ENCODE measurements around the gene KIAA1671.

DNA sequence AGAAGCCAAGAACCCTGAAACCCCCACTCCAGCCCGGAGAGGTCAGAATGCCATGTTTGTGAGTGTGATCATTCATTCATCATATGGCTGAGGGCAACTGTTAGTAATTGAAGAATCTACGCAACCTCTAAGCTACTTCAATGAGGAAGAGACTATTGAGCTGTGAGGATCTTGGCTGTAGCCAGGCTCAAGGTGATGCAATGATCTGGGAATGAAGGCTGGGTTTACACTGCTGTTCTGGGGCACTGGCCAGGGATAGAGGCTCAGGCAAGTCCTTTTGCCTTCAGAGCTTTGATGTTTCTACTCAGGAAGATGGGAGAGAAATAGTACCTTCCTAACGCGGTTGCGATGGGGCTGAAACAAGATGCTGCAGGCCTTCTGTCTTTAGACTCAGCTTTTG, 279.8 kb downstream of the KIAA1671 start:
- TF ChIP-seq, protein P1, sequence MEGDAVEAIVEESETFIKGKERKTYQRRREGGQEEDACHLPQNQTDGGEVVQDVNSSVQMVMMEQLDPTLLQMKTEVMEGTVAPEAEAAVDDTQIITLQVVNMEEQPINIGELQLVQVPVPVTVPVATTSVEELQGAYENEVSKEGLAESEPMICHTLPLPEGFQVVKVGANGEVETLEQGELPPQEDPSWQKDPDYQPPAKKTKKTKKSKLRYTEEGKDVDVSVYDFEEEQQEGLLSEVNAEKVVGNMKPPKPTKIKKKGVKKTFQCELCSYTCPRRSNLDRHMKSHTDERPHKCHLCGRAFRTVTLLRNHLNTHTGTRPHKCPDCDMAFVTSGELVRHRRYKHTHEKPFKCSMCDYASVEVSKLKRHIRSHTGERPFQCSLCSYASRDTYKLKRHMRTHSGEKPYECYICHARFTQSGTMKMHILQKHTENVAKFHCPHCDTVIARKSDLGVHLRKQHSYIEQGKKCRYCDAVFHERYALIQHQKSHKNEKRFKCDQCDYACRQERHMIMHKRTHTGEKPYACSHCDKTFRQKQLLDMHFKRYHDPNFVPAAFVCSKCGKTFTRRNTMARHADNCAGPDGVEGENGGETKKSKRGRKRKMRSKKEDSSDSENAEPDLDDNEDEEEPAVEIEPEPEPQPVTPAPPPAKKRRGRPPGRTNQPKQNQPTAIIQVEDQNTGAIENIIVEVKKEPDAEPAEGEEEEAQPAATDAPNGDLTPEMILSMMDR (IDR thresholded peaks at IDR 0.05), result no peak
- no peak for TF ChIP-seq EZH2 (IDR thresholded peaks at IDR 0.05; ENCODE audit: borderline replicate concordance, insufficient read depth, low read depth, low read length, poor library complexity, severe bottlenecking)
